CD14-positive monocyte (primary cell): ENCODE data around the gene FBXO36. TPM values are rescaled to one million over a fixed set of nuclear protein-coding genes. Genes with fewer than 3 reads are reported as not detected.

Experiments used
- DNase-seq, 3 donors: peaks; one replicate each; pipeline ENCODE4 v3.0.0-alpha.2; 2011 to 2022
- H2AFZ ChIP-seq: 2 replicates; pipeline ENCODE4 v1.6.0; 2012; ENCODE audit warnings: mild to moderate bottlenecking, low read depth, low read length, inconsistent platforms; ENCODE audit not compliant: insufficient read depth, poor library complexity, severe bottlenecking
- H3K27ac ChIP-seq, 2 donors: 1 replicate in 1 of 2; 2 replicates in 1 of 2; pipeline ENCODE4 v1.5.1; 2012 to 2013; ENCODE audit warnings: low read length in 2 of 2, control low read depth in 1 of 2, inconsistent platforms in 1 of 2, low read depth in 1 of 2, mild to moderate bottlenecking in 1 of 2
- H3K27me3 ChIP-seq, 2 donors: one replicate each; pipeline versions ENCODE4 v1.6.0 to v1.6.1; 2011 to 2013; ENCODE audit warnings: low read length in 2 of 2; ENCODE audit not compliant: control insufficient read depth in 2 of 2, insufficient read depth in 2 of 2
- H3K36me3 ChIP-seq, 2 donors: replicated peaks in 1 of 2; 1 replicate in 1 of 2; 2 replicates in 1 of 2; pipeline versions ENCODE4 v1.5.1 to v1.6.1; 2012 to 2013; ENCODE audit warnings: low read length in 2 of 2, control low read depth in 1 of 2, inconsistent platforms in 1 of 2, mild to moderate bottlenecking in 1 of 2; ENCODE audit not compliant: insufficient read depth in 2 of 2, control insufficient read depth in 1 of 2
- H3K4me1 ChIP-seq, 2 donors: 1 replicate in 1 of 2; 2 replicates in 1 of 2; pipeline versions ENCODE4 v1.5.1 to v1.6.1; 2012 to 2013; ENCODE audit warnings: low read length in 2 of 2, control low read depth in 1 of 2, inconsistent platforms in 1 of 2, mild to moderate bottlenecking in 1 of 2, moderate library complexity in 1 of 2; ENCODE audit not compliant: insufficient read depth in 2 of 2, control insufficient read depth in 1 of 2
- H3K4me2 ChIP-seq: replicated peaks from 2 replicates; pipeline ENCODE3; 2012; ENCODE audit warnings: low read length, moderate library complexity, mild to moderate bottlenecking; ENCODE audit not compliant: poor library complexity, severe bottlenecking; ENCODE audit errors: extremely low read depth
- H3K4me3 ChIP-seq, 3 experiments: fragments of 200-600 bp in 1 of 3; sonication (generic) in 1 of 3; replicated peaks in 1 of 3; 1 replicate in 2 of 3; 2 replicates in 1 of 3; pipeline ENCODE4 v1.5.1; 2011 to 2013; ENCODE audit warnings: low read length in 3 of 3, mild to moderate bottlenecking in 3 of 3, control low read depth in 2 of 3, low read depth in 2 of 3, inconsistent platforms in 1 of 3, moderate library complexity in 1 of 3
- H3K79me2 ChIP-seq: 2 replicates; pipeline ENCODE4 v1.6.0; 2012; ENCODE audit warnings: mild to moderate bottlenecking, control low read depth, inconsistent platforms, low read length, moderate library complexity; ENCODE audit not compliant: insufficient read depth
- H3K9ac ChIP-seq: 2 replicates; pipeline ENCODE4 v1.6.0; 2017; ENCODE audit warnings: low read length, mild to moderate bottlenecking; ENCODE audit not compliant: insufficient read depth, poor library complexity, severe bottlenecking
- H3K9me3 ChIP-seq, 2 donors: replicated peaks in 1 of 2; 1 replicate in 1 of 2; 2 replicates in 1 of 2; pipeline versions ENCODE4 v1.5.1 to v1.6.1; 2012 to 2013; ENCODE audit warnings: low read length in 2 of 2, control low read depth in 1 of 2; ENCODE audit not compliant: control insufficient read depth in 1 of 2, insufficient read depth in 1 of 2
- H4K20me1 ChIP-seq: 2 replicates; pipeline ENCODE4 v1.6.0; 2012; ENCODE audit warnings: mild to moderate bottlenecking, low read length, control low read depth, moderate library complexity; ENCODE audit not compliant: insufficient read depth
- H3K27ac Mint-ChIP-seq, 7 donors: one replicate each; pipeline ENCODE4 v1.8.0; 2020; ENCODE audit warnings: mild to moderate bottlenecking in 7 of 7, mixed read lengths in 7 of 7, moderate library complexity in 6 of 7, inconsistent platforms in 2 of 7
- H3K27me3 Mint-ChIP-seq, 3 donors: one replicate each; pipeline ENCODE4 v1.8.0; 2021 to 2022; ENCODE audit warnings: low read depth in 3 of 3, mild to moderate bottlenecking in 3 of 3, mixed read lengths in 3 of 3, moderate library complexity in 3 of 3, inconsistent platforms in 1 of 3
- H3K36me3 Mint-ChIP-seq, 2 donors: one replicate each; pipeline ENCODE4 v1.8.0; 2020; ENCODE audit warnings: mixed read lengths in 2 of 2, inconsistent platforms in 1 of 2, mild to moderate bottlenecking in 1 of 2
- H3K4me1 Mint-ChIP-seq: one replicate; pipeline ENCODE4 v1.8.0; 2020; ENCODE audit warnings: mild to moderate bottlenecking, mixed read lengths
- H3K4me3 Mint-ChIP-seq, 2 donors: one replicate each; pipeline ENCODE4 v1.8.0; 2020; ENCODE audit warnings: mild to moderate bottlenecking in 2 of 2, mixed read lengths in 2 of 2, moderate library complexity in 1 of 2
- H3K9me3 Mint-ChIP-seq, 7 donors: one replicate each; pipeline ENCODE4 v1.8.0; 2020 to 2022; ENCODE audit warnings: mixed read lengths in 7 of 7, mild to moderate bottlenecking in 6 of 7, moderate library complexity in 6 of 7, inconsistent platforms in 2 of 7
- CTCF ChIP-seq: fragments of 200-600 bp; IDR thresholded peaks from one replicate; pipeline ENCODE4 v1.8.0; 2022; ENCODE audit warnings: antibody characterized with exemption, mild to moderate bottlenecking
- WGBS: methylation state at CpG from one replicate; pipeline ENCODE4 v1.1.5; 2013; ENCODE audit warnings: missing lambda C conversion rate; ENCODE audit not compliant: insufficient coverage; 5-methylcytosine and 5-hydroxymethylcytosine counted together
- intact Hi-C, 2 donors: fragments of 100-400 bp; cut with micrococcal nuclease; formaldehyde crosslinking; loops; one replicate each; pipeline versions ENCODE4 v1.15.0 to v1.15.1; 2023
- polyA plus RNA-seq, 3 donors: library from polyadenylated mRNA; depleted of rRNA in 1 of 3; unstranded in 2 of 3; stranded (reverse) in 1 of 3; fragments of 300-500 nt in 2 of 3; fragments of >200 nt in 1 of 3; fragmentation: Illumina TruSeq in 2 of 3; gene quantifications; 1 replicate in 2 of 3; 2 replicates in 1 of 3; pipeline ENCODE4 v1.2.3, GENCODE V29; 2012 to 2021

Gene FBXO36
- polyA plus RNA-seq, 3 donors = 0.52 to 0.90 (median 0.72) TPM

GRCh38 chr2:230043461-230043860 is 121.2 kb downstream of the FBXO36 start:
- no peak overlapping the region for H2AFZ ChIP-seq
- H3K79me2 ChIP-seq = no peaks in the 10 kb centered on the region
- DNase-seq = no peak
- Mint-ChIP-seq H3K4me3 (no peak overlapping the region), H3K36me3 (no peaks in the 10 kb centered on the region), H3K9me3 (peaks cover 0 to 5% (median 3%) of the 10 kb centered on the region in 7 donors), H3K4me1 (no peaks in the 10 kb centered on the region), H3K27me3 (peaks cover 0 to 3% (median 0%) of the 10 kb centered on the region in 3 donors), H3K27ac (no peak overlapping the region)
- 100% methylated on average over 1 of the region's 2 CpGs for WGBS
- no peaks in the 10 kb centered on the region for H4K20me1 ChIP-seq
- H3K36me3 ChIP-seq = no peaks in the 10 kb centered on the region
- H3K9me3 ChIP-seq = no peaks in the 10 kb centered on the region
- H3K27ac ChIP-seq = no peak overlapping the region
- no peak for TF ChIP-seq CTCF
- H3K4me2 ChIP-seq = no peak overlapping the region
- no peaks in the 10 kb centered on the region for H3K4me1 ChIP-seq
- intact Hi-C loops = no loop called here
- H3K4me3 ChIP-seq = no peak overlapping the region
- no peak overlapping the region for H3K9ac ChIP-seq
- no peaks in the 10 kb centered on the region for H3K27me3 ChIP-seq

GRCh38 chr2:230046491-230046890 is 124.2 kb downstream of the FBXO36 start:
- peaks cover 0 to 5% (median 3%) of the 10 kb centered on the region in 7 donors for H3K9me3 Mint-ChIP-seq
- no peak overlapping the region for H3K27ac ChIP-seq
- no peak overlapping the region for H3K9ac ChIP-seq
- intact Hi-C loops = no loop called here
- WGBS = 98% methylated on average over 15 of the region's 16 CpGs
- no peaks in the 10 kb centered on the region for H3K9me3 ChIP-seq
- no peak overlapping the region for H2AFZ ChIP-seq
- no peak overlapping the region for H3K4me2 ChIP-seq
- peaks cover 0 to 3% (median 0%) of the 10 kb centered on the region in 3 donors for H3K27me3 Mint-ChIP-seq
- no peaks in the 10 kb centered on the region for H4K20me1 ChIP-seq
- H3K27ac Mint-ChIP-seq = no peak overlapping the region
- no peak overlapping the region for H3K4me3 Mint-ChIP-seq
- no peaks in the 10 kb centered on the region for H3K36me3 ChIP-seq
- H3K4me3 ChIP-seq = no peak overlapping the region
- H3K27me3 ChIP-seq = no peaks in the 10 kb centered on the region
- H3K79me2 ChIP-seq = no peaks in the 10 kb centered on the region
- no peaks in the 10 kb centered on the region for H3K4me1 ChIP-seq
- no peaks in the 10 kb centered on the region for H3K36me3 Mint-ChIP-seq
- TF ChIP-seq CTCF = no peak
- no peaks in the 10 kb centered on the region for H3K4me1 Mint-ChIP-seq
- DNase-seq = no peak
